ENCODE results near the gene MACROD1. TPM values are rescaled to one million over a fixed set of nuclear protein-coding genes. Genes with fewer than 3 reads are reported as not detected.
A peak's percentile ranks its signal among the peaks of the same experiment; 100 is the strongest.

The MACROD1 gene
- total and polyA plus RNA-seq, 2 experiments from 2014 or later: 21.2 to 403 TPM

- Histone ChIP-seq H3K36me3 (ENCODE audit: low read depth) (no peaks in the 10 kb centered on the region), H3K27me3 (replicated peaks; ENCODE audit: insufficient read depth) (no peaks in the 10 kb centered on the region), H2AFZ (no peak overlapping the region), H3K4me2 (ENCODE audit: unreplicated experiment) (no peak overlapping the region), H3K9ac (no peak overlapping the region), H3K9me3 (ENCODE audit: low read depth) (no peaks in the 10 kb centered on the region), H3K4me1 (ENCODE audit: insufficient read depth) (peaks cover 4% of the 10 kb centered on the region; the same call in 1 of the 2 replicates), H3K79me2 (ENCODE audit: insufficient read depth) (no peaks in the 10 kb centered on the region), H3K9me2 (ENCODE audit: insufficient read depth) (no peaks in the 10 kb centered on the region), H4K20me1 (ENCODE audit: insufficient read depth) (no peaks in the 10 kb centered on the region), H3F3A (ENCODE audit: insufficient read depth) (0 out of 2 replicates have a peak, but pooled peaks cover 5% of the 10 kb centered on the region), H3K4me3 (no peak overlapping the region), H3K27ac (no peak overlapping the region)
- no peak for DNase-seq
- 93 to 95% methylated on average over 18 of the region's 18 CpGs for WGBS, 2 experiments (ENCODE audit: low coverage in 1 of 2, low lambda C conversion rate in 2 of 2, missing lambda C conversion rate in 2 of 2)
- TF ChIP-seq EZH2 (IDR thresholded peaks at IDR 0.05; ENCODE audit: insufficient read depth, poor library complexity, severe bottlenecking): no peak
- in situ Hi-C loops (cut with MboI): loop anchor here (10.0 kb wide), 1 partner anchor 136 kb away; no protein-coding TSS in a partner anchor
Observed at GRCh38 chr11:64008914-64009633, 156.8 kb downstream of the MACROD1 start.

DNA sequence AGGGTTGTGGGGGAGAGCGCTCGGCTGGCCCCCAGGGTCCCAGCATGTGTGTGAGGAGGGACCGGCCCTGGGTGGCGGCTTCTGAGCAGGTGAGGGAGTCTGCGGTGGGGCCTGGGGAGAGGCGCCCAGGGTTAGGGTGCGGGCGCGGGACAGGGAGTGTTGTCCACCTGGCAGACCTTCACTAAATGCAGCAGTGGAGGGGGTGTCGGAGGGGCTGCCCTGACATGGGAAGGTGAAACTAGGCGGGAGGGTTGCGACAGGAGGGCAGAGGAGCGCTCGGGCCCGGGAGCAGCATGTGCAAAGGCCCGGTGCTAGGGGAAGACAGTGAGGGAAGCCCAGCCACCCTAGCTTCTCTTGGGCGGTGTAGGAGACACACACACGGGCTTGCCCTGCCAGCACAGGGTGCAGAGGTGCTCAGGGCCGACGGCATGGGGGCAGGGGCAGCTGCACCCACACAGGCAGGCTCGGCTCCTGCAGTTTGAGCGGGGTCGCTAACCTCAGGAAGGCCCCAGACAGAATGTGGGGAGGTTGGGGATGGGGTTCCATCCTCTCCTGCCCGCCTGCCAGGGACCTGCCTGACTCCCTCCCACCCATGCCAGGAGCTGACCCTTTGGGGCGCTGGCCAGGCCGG, 157.5 kb downstream of the MACROD1 start:
- Histone ChIP-seq H3K79me2 (ENCODE audit: insufficient read depth) (no peaks in the 10 kb centered on the region), H3K27me3 (replicated peaks; ENCODE audit: insufficient read depth) (no peaks in the 10 kb centered on the region), H3F3A (ENCODE audit: insufficient read depth) (0 out of 2 replicates have a peak, but pooled peaks cover 5% of the 10 kb centered on the region), H3K9me2 (ENCODE audit: insufficient read depth) (no peaks in the 10 kb centered on the region), H2AFZ (peak overlapping the region; percentile 74), H3K4me3 (no peak overlapping the region), H3K27ac (no peak overlapping the region), H3K9me3 (ENCODE audit: low read depth) (no peaks in the 10 kb centered on the region), H3K36me3 (ENCODE audit: low read depth) (no peaks in the 10 kb centered on the region), H4K20me1 (ENCODE audit: insufficient read depth) (no peaks in the 10 kb centered on the region), H3K4me2 (ENCODE audit: unreplicated experiment) (peak overlapping the region; percentile 80), H3K4me1 (ENCODE audit: insufficient read depth) (peaks cover 4% of the 10 kb centered on the region; the same call in 1 of the 2 replicates), H3K9ac (peak overlapping the region; percentile 35)
- in situ Hi-C loops (cut with MboI): loop anchor here (10.0 kb wide), 1 partner anchor 136 kb away; no protein-coding TSS in a partner anchor
- WGBS, 2 experiments (ENCODE audit: low coverage in 1 of 2, low lambda C conversion rate in 2 of 2, missing lambda C conversion rate in 2 of 2): 87 to 88% methylated on average over 22 to 23 of the region's 26 CpGs
- DNase-seq: no peak
- TF ChIP-seq EZH2 (IDR thresholded peaks at IDR 0.05; ENCODE audit: insufficient read depth, poor library complexity, severe bottlenecking) (no peak), EZH2phosphoT487 (IDR thresholded peaks at IDR 0.05; ENCODE audit: insufficient read depth, low read depth) (no peak)

GRCh38 chr11:64007629-64008282, 158.2 kb downstream of the MACROD1 start:
- H3K9me2 ChIP-seq (ENCODE audit: insufficient read depth): no peaks in the 10 kb centered on the region
- H2AFZ ChIP-seq: peak overlapping the region; percentile 74
- H3K9ac ChIP-seq: peak overlapping the region; percentile 35
- peaks cover 4% of the 10 kb centered on the region; the same call in 1 of the 2 replicates for H3K4me1 ChIP-seq (ENCODE audit: insufficient read depth)
- 6% methylated on average over 32 to 39 of the region's 40 CpGs for WGBS, 2 experiments (ENCODE audit: low coverage in 1 of 2, low lambda C conversion rate in 2 of 2, missing lambda C conversion rate in 2 of 2)
- in situ Hi-C loops (cut with MboI): loop anchor here (10.0 kb wide), 1 partner anchor 137 kb away; no protein-coding TSS in a partner anchor
- H3K79me2 ChIP-seq (ENCODE audit: insufficient read depth): no peaks in the 10 kb centered on the region
- no peaks in the 10 kb centered on the region for H3K27me3 ChIP-seq (replicated peaks; ENCODE audit: insufficient read depth)
- H3K36me3 ChIP-seq (ENCODE audit: low read depth): no peaks in the 10 kb centered on the region
- H3K4me2 ChIP-seq (ENCODE audit: unreplicated experiment): peak overlapping the region; percentile 80
- no peak overlapping the region for H3K27ac ChIP-seq
- H3K9me3 ChIP-seq (ENCODE audit: low read depth): no peaks in the 10 kb centered on the region
- H4K20me1 ChIP-seq (ENCODE audit: insufficient read depth): no peaks in the 10 kb centered on the region
- DNase-seq: peak; percentile 84
- TF ChIP-seq EZH2phosphoT487 (IDR thresholded peaks at IDR 0.05; ENCODE audit: insufficient read depth, low read depth): no peak
- no peak for TF ChIP-seq EZH2 (IDR thresholded peaks at IDR 0.05; ENCODE audit: insufficient read depth, poor library complexity, severe bottlenecking)
- H3F3A ChIP-seq (ENCODE audit: insufficient read depth): 0 out of 2 replicates have a peak, but pooled peaks cover 5% of the 10 kb centered on the region
- peak overlapping the region; percentile 71 for H3K4me3 ChIP-seq

DNA sequence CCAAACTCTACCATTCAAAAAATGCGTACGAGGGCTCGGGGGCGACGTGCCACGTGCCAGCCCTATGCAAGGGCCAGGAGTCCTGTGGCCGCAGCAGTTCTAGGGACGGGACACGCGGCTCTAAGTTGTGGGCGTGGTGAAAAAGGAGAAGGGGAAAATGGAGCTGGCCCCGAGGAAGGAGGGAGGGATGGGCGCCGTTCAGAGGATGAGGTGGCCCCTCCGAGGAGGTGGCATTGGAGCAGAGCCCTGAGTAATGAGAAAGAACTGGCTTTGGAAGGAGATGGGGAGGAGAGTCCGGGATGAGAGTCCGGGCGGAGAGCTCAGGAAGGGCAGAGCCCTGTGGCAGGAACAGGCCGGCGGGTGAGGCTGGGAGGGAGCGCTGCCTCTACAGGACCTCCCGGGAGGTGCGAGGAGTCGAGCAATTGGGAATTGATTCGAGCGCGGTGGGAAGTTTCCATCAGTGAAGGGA, 158.7 kb downstream of the MACROD1 start:
- WGBS, 2 experiments (ENCODE audit: low coverage in 1 of 2, low lambda C conversion rate in 2 of 2, missing lambda C conversion rate in 2 of 2): 1 to 2% methylated on average over 26 to 27 of the region's 27 CpGs
- Histone ChIP-seq H3K9me2 (ENCODE audit: insufficient read depth) (no peaks in the 10 kb centered on the region), H3K9me3 (ENCODE audit: low read depth) (no peaks in the 10 kb centered on the region), H3K27ac (no peak overlapping the region), H4K20me1 (ENCODE audit: insufficient read depth) (no peaks in the 10 kb centered on the region), H3K9ac (peak overlapping the region; percentile 35), H3K4me1 (ENCODE audit: insufficient read depth) (peaks cover 4% of the 10 kb centered on the region; the same call in 1 of the 2 replicates), H2AFZ (peak overlapping the region; percentile 74), H3K79me2 (ENCODE audit: insufficient read depth) (no peaks in the 10 kb centered on the region), H3K27me3 (replicated peaks; ENCODE audit: insufficient read depth) (no peaks in the 10 kb centered on the region), H3K4me2 (ENCODE audit: unreplicated experiment) (peak overlapping the region; percentile 80), H3K4me3 (peak overlapping the region; percentile 71), H3K36me3 (ENCODE audit: low read depth) (no peaks in the 10 kb centered on the region), H3F3A (ENCODE audit: insufficient read depth) (0 out of 2 replicates have a peak, but pooled peaks cover 5% of the 10 kb centered on the region)
- in situ Hi-C loops (cut with MboI): loop anchor here (10.0 kb wide), 1 partner anchor 138 kb away; no protein-coding TSS in a partner anchor
- no peak for TF ChIP-seq EZH2phosphoT487 (IDR thresholded peaks at IDR 0.05; ENCODE audit: insufficient read depth, low read depth)
- no peak for TF ChIP-seq EZH2 (IDR thresholded peaks at IDR 0.05; ENCODE audit: insufficient read depth, poor library complexity, severe bottlenecking)
- DNase-seq: peak; percentile 82

Data from GM23248 (cell line).